Endothelial cell of umbilical vein (primary cell): ENCODE results near the gene WASF2. TPM values are rescaled to one million over a fixed set of nuclear protein-coding genes. Genes with fewer than 3 reads are reported as not detected.

Experiments used
- BruUV-seq: library from RNA; stranded (reverse); fragments of 400-500 nt; replicated peaks from 2 replicates; lab custom pipeline; 2021; lab: Mats Ljungman, UMichigan
- CTCF ChIA-PET: fragments of 300-600, 350-600 bp; sonication (Branson Sonifier 250); formaldehyde crosslinking; loops from one replicate; lab custom pipeline; 2021; ENCODE audit warnings: antibody characterized with exemption, inconsistent platforms; lab: Charles Lee
- POLR2A ChIA-PET: fragments of 300-600, 350-600 bp; sonication (Branson Sonifier 250); formaldehyde crosslinking; loops from one replicate; lab custom pipeline; 2021; ENCODE audit warnings: antibody characterized with exemption, inconsistent platforms; lab: Charles Lee
- DNase-seq: peaks from one replicate; pipeline ENCODE4 v3.0.0-alpha.2; 2011; ENCODE audit warnings: low read depth, low spot score
- FAIRE-seq: peaks from 2 replicates; lab custom pipeline; 2011; peaks lifted over from hg19 to GRCh38; lab: Jason Lieb, UNC
- H2AFZ ChIP-seq: 2 replicates; pipeline ENCODE4 v1.6.0; 2012; ENCODE audit warnings: low read depth, low read length, control low read depth, inconsistent platforms
- H3K27ac ChIP-seq: 2 replicates; pipeline ENCODE4 v1.5.1; 2011; ENCODE audit warnings: low read depth, mild to moderate bottlenecking, control low read depth, low read length, moderate library complexity; ENCODE audit not compliant: insufficient read depth
- H3K27me3 ChIP-seq, 2 experiments: 2 replicates each; pipeline versions ENCODE4 v1.6.0 to v1.6.1; 2011; ENCODE audit warnings: low read length in 2 of 2, mixed read lengths in 1 of 2; ENCODE audit not compliant: control insufficient read depth in 2 of 2, insufficient read depth in 2 of 2
- H3K36me3 ChIP-seq, 2 experiments: 2 replicates in 1 of 2; 3 replicates in 1 of 2; pipeline ENCODE4 v1.5.1; 2011; ENCODE audit warnings: low read length in 2 of 2, mild to moderate bottlenecking in 1 of 2, moderate library complexity in 1 of 2; ENCODE audit not compliant: control insufficient read depth in 2 of 2, insufficient read depth in 2 of 2; ENCODE audit errors: extremely low read depth in 1 of 2
- H3K4me1 ChIP-seq: 3 replicates; pipeline ENCODE4 v1.5.1; 2011; ENCODE audit warnings: mild to moderate bottlenecking, low read length; ENCODE audit not compliant: control insufficient read depth, insufficient read depth; ENCODE audit errors: extremely low read depth
- H3K4me2 ChIP-seq: 2 replicates; pipeline ENCODE4 v1.6.1; 2011; ENCODE audit warnings: low read length, control low read depth, mixed read lengths; ENCODE audit not compliant: insufficient read depth
- H3K4me3 ChIP-seq, 3 experiments: fragments of 200-600 bp in 1 of 3; sonication (generic), shearing (Covaris generic) in 1 of 3; replicated peaks in 1 of 3; 2 replicates each; pipeline ENCODE4 v1.5.1; 2011 to 2016; ENCODE audit warnings: control low read depth in 3 of 3, low read length in 3 of 3, mild to moderate bottlenecking in 2 of 3, inconsistent platforms in 1 of 3, low read depth in 1 of 3, moderate library complexity in 1 of 3; ENCODE audit not compliant: insufficient read depth in 1 of 3
- H3K79me2 ChIP-seq: 2 replicates; pipeline ENCODE4 v1.6.0; 2012; ENCODE audit warnings: low read length, inconsistent platforms; ENCODE audit not compliant: control insufficient read depth, insufficient read depth
- H3K9ac ChIP-seq: replicated peaks from 2 replicates; pipeline ENCODE3; 2011; ENCODE audit warnings: low read length, control low read depth; ENCODE audit not compliant: insufficient read depth; ENCODE audit errors: extremely low read depth
- H3K9me1 ChIP-seq: replicated peaks from 3 replicates; pipeline ENCODE4 v1.6.0; 2011; ENCODE audit warnings: mild to moderate bottlenecking, low read length; ENCODE audit not compliant: control insufficient read depth, insufficient read depth; ENCODE audit errors: extremely low read depth
- H3K9me3 ChIP-seq: replicated peaks from 2 replicates; pipeline ENCODE4 v1.5.1; 2012; ENCODE audit warnings: low read length, inconsistent platforms; ENCODE audit not compliant: control insufficient read depth, insufficient read depth
- H4K20me1 ChIP-seq: replicated peaks from 2 replicates; pipeline ENCODE3; 2011; ENCODE audit warnings: mild to moderate bottlenecking, low read length; ENCODE audit not compliant: control insufficient read depth, insufficient read depth; ENCODE audit errors: extremely low read depth
- EZH2 ChIP-seq: IDR thresholded peaks from 2 replicates; pipeline ENCODE4 v1.6.1; 2012; ENCODE audit warnings: borderline replicate concordance, low read depth, mild to moderate bottlenecking, moderate library complexity, low read length, inconsistent platforms; ENCODE audit not compliant: severe bottlenecking
- FOS ChIP-seq: IDR thresholded peaks from 2 replicates; pipeline ENCODE4 v1.6.1; 2011; ENCODE audit warnings: mild to moderate bottlenecking, low read length, moderate library complexity, borderline replicate concordance; ENCODE audit not compliant: insufficient read depth
- GATA2 ChIP-seq: IDR thresholded peaks from 2 replicates; pipeline ENCODE4 v1.7.0; 2011; ENCODE audit warnings: low read depth, mild to moderate bottlenecking, moderate library complexity, mixed read lengths, low read length; ENCODE audit not compliant: insufficient read length, insufficient read depth
- JUN ChIP-seq: IDR thresholded peaks from 2 replicates; pipeline ENCODE4 v1.6.1; 2011; ENCODE audit warnings: borderline replicate concordance, low read depth; ENCODE audit not compliant: insufficient read length, insufficient read depth
- MYC ChIP-seq: IDR thresholded peaks from one replicate; pipeline ENCODE4 v1.6.1; 2011; ENCODE audit warnings: mild to moderate bottlenecking, low read depth, low read length
- POLR2A ChIP-seq: IDR thresholded peaks from 2 replicates; pipeline ENCODE4 v1.6.1; 2012; ENCODE audit warnings: low read depth, mild to moderate bottlenecking, control low read depth, low read length
- POLR2AphosphoS5 ChIP-seq: IDR thresholded peaks from 2 replicates; pipeline ENCODE4 v1.6.1; 2012; ENCODE audit warnings: low read depth, mild to moderate bottlenecking, control low read depth, low read length, moderate library complexity; ENCODE audit not compliant: insufficient read depth
- dilution Hi-C: fragments of 300-500 bp; cut with MboI; formaldehyde crosslinking; loops from one replicate; pipeline ENCODE4 v1.15.0; 2019; ENCODE audit warnings: low sequenced_read_pairs; ENCODE audit not compliant: extremely low pct_ligation_motif_present
- intact Hi-C: fragments of 100-400 bp; cut with micrococcal nuclease; formaldehyde crosslinking; loops from one replicate; pipeline ENCODE4 v1.10.0; 2022
- polyA plus RNA-seq, 4 experiments: library from polyadenylated mRNA; depleted of rRNA in 3 of 4; stranded (reverse) in 3 of 4; unstranded in 1 of 4; fragments of >200 nt; gene quantifications; 2 replicates each; pipeline versions ENCODE4 v1.2.1 to v1.2.3, GENCODE V29; 2011 to 2012; ENCODE audit warnings: missing spikeins in 1 of 4
- total RNA-seq: library from RNA; stranded (reverse); gene quantifications from 2 replicates; pipeline ENCODE4 v1.2.3, GENCODE V29; 2021
- TF ChIP-seq, protein P1 (sequence below), 2 donors: IDR thresholded peaks; 1 replicate in 1 of 2; 2 replicates in 1 of 2; pipeline ENCODE4 v1.5.1; 2011; ENCODE audit warnings: low read length in 2 of 2, mild to moderate bottlenecking in 2 of 2, moderate library complexity in 2 of 2, control low read depth in 1 of 2, inconsistent platforms in 1 of 2, low read depth in 1 of 2; ENCODE audit not compliant: insufficient read depth in 1 of 2; ENCODE audit errors: extremely low read depth in 1 of 2
- TF ChIP-seq, protein P2 (sequence below): IDR thresholded peaks from 2 replicates; pipeline ENCODE4 v1.6.1; 2011; ENCODE audit not compliant: insufficient read depth, insufficient read length

The WASF2 gene
- total and polyA plus RNA-seq, 2 donors (not counting 3 experiments of a cell fraction or from before 2014, with no cell fraction given) = 76.9 to 172 TPM

DNA sequence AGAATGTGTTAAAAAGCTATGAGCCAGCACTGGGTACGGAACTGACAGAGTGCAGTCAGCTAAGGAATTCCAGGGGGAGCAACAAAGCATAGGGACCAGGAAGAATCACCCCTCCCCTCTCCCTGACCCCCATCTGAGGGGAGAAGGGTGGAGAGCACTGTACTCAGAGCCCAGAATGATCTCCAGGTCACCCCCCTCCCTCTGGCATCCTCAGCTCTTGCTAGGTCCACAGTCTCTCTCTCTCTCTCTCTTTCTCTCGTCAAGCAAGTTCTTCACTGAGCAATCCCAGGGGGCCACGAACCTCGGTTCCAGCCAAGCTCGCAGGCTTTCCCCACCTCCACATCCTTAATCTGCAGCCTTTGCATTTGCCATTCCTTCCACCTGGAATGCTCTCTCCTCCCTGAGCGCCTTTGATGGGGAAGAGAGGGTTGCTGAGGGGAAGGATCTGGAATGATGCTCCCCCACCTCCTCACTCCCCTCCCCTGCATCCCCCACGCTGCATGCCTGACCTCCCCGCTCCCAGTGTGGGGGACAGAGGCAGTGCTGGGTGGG is 6.7 kb upstream of the WASF2 start:
- dilution Hi-C loops (no loop called here), intact Hi-C loops (no loop called here)

More for the DNA sequence above, 6.7 kb upstream of the WASF2 start:
- Histone ChIP-seq H3K4me1 (no peaks in the 10 kb centered on the region), H3K79me2 (no peaks in the 10 kb centered on the region), H3K9me3 (no peaks in the 10 kb centered on the region), H3K27ac (no peak overlapping the region), H4K20me1 (no peaks in the 10 kb centered on the region), H3K27me3 (no peaks in the 10 kb centered on the region), H3K4me3 (no peak overlapping the region), H3K4me2 (no peak overlapping the region), H3K36me3 (no peaks in the 10 kb centered on the region), H2AFZ (peak overlapping the region; percentile 30), H3K9me1 (no peaks in the 10 kb centered on the region), H3K9ac (no peak overlapping the region)
- FAIRE-seq (no peak), DNase-seq (no peak)
- ChIA-PET POLR2A (no interaction called here), CTCF (interaction anchor here (0.6 to 2.0 kb wide), 5 partner anchors 8 to 80 kb away, joined by 3 to 6 read pairs (median 3); no protein-coding TSS in a partner anchor)
- TF ChIP-seq, protein P1, sequence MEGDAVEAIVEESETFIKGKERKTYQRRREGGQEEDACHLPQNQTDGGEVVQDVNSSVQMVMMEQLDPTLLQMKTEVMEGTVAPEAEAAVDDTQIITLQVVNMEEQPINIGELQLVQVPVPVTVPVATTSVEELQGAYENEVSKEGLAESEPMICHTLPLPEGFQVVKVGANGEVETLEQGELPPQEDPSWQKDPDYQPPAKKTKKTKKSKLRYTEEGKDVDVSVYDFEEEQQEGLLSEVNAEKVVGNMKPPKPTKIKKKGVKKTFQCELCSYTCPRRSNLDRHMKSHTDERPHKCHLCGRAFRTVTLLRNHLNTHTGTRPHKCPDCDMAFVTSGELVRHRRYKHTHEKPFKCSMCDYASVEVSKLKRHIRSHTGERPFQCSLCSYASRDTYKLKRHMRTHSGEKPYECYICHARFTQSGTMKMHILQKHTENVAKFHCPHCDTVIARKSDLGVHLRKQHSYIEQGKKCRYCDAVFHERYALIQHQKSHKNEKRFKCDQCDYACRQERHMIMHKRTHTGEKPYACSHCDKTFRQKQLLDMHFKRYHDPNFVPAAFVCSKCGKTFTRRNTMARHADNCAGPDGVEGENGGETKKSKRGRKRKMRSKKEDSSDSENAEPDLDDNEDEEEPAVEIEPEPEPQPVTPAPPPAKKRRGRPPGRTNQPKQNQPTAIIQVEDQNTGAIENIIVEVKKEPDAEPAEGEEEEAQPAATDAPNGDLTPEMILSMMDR (IDR thresholded peaks at IDR 0.05; ENCODE audit: extremely low read depth in 1 of 2, insufficient read depth in 1 of 2, low read depth in 1 of 2, low read length in 2 of 2) = no peak
- TF ChIP-seq EZH2 (no peak), MYC (no peak), JUN (no peak), GATA2 (no peak), POLR2A (no peak), POLR2AphosphoS5 (no peak), FOS (no peak)
- TF ChIP-seq, protein P2, sequence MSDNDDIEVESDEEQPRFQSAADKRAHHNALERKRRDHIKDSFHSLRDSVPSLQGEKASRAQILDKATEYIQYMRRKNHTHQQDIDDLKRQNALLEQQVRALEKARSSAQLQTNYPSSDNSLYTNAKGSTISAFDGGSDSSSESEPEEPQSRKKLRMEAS = no peak
- no TSS peak for BruUV-seq
